GM13976 (cell line): ENCODE results near the gene NDUFV1.

ENCODE experiments used
- DNase-seq: peaks from one replicate; pipeline ENCODE4 v3.0.0; 2012; ENCODE audit warnings: low spot score
- CTCF ChIP-seq: IDR thresholded peaks from 2 replicates; pipeline ENCODE4 v1.5.1; 2012; ENCODE audit warnings: borderline replicate concordance, mild to moderate bottlenecking; ENCODE audit not compliant: insufficient read depth; ENCODE audit errors: extremely low read depth, missing control alignments, control extremely low read depth
- in situ Hi-C: fragments of 300-500 bp; cut with MboI; formaldehyde crosslinking; loops from one replicate; pipeline ENCODE4 v1.12.0; 2022; ENCODE audit warnings: low sequenced_read_pairs, mixed read lengths, inconsistent platforms; ENCODE audit not compliant: unreplicated experiment

Gene NDUFV1

GRCh38 chr11:67644042-67644441, 37.3 kb downstream of the NDUFV1 start:
- no peak for TF ChIP-seq CTCF
- in situ Hi-C loops, result no loop called here
- no peak for DNase-seq

DNA sequence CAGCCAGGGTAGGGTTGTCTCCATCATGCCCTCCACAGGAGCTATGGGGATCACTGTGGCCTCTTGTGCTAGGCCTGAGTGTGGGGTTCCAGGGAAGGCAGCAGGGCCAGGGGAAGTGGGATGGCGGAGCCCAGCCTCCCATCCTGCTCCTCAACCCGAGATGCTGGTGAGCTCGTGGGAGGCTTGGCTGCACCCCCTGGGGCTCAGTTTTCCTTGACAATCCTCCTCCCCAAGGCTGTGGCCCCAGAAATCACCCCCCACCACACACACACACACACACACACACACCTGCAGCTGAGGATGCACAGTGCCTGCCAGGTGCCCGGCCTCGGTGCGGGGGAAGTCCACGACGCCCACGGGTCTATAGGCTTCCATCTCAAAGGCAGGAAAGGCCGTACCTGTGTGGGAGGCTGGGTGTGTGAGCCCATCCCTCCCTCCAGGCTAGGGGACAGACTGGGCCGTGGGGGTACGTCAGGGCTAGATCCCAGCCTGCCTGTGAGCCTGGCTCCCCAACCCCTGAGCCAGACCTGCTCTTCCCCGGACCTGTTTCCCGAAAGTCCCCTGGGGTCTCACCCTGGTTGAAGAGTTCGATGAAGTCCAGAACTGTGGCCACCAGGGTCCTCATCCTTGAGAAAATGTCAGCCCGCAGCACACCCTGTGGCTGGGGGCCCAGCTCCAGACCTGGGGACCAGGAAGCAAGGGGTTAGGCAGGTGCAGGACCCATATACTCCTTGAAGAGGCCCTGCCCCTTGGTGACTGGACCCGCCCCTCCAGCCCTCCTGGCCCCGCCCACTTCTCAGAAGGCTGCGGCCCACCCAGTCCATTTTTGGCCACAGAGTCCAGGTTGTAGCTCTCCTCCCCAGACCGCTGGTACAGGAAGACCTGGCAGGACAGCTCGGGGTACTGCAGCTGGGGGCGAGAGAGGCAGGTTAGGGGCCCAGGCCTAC, 38.0 kb downstream of the NDUFV1 start:
- in situ Hi-C loops, result no loop called here
- TF ChIP-seq CTCF, result no peak
- no peak for DNase-seq

DNA sequence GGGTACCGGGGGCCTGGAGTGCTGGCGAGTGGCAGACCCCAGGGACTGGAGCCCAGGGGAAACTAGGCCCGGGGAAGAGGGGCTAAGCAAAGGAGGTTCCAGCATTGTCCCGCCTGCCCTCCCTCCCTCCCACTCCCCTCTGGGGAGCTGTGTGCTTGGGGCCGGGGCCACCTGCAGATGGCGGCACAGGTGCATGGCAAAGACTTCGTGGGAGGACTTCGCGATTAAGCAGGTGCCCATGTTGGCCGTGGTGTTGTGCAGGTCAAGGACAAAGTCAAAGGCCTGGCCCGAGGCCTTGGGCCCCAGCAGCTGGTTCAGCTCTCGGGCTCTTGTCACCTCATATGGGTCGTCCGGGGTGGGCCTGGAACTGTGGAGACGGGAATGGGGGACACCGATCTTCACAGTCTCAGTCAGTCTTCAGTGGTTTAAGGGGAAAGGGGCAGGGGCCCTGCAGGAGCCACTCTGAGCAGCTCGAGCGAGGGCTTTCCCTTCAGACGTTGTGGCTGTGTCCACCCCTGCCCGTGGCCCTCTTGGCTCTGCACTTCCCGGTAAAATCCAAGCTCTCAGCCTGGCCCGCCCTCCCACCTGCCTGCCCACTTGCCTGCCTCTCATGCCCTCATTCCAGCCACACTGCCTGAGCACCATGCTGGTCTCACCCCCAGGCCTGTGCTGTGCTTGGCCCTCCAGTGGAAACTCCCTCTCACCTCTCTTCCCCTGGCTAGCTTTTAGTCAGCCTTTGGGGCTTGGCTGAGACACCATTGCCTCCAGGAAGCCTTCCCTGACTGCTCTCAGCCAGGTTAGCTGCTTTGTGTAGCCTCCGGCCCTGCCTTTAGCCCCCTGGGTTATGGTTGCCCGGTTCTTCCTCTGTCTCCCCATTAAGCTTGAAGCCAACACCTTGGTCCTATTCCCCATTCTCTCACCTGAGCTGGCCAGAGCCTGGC, 39.1 kb downstream of the NDUFV1 start:
- DNase-seq, result no peak
- in situ Hi-C loops, result no loop called here
- TF ChIP-seq CTCF, result no peak

DNA sequence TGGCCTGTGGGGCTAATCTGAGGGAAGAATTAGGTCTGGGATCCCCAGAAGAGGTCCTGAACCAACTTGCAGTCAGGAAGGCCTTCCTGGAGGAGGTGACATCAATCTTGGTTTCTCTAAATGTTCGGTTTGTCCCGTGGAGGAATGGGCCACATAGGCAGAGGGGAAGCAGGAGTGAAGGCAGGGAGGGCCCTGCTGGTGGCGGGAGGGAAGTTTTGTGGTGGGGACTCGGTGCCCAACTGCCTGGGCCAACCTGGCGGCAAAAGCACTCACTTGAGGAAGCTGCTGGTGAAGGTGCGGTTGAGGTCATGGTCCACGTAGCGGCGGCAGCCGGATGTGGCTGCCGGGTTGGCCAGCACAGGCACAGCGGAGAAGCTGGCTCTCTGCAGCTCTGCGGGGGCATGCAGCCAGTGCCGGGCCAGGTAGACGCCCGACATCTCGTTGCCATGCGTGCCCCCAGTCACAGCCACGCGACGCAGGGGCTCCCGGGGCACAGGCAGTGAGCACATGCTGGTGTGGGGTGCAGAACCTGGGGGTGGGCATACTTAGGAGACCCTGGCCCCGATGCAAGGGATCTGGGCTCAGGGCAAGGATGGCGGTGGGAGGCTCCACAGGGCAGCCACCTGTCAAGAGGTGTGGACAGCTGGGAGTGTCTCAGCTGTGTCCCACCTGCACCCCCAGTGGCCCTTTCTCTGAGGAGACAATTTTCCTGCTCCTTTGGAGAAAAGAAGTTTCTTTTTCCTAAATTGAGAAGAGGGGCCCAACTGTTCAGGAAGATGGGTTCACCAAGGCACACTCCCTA, 40.0 kb downstream of the NDUFV1 start:
- in situ Hi-C loops, result no loop called here
- no peak for TF ChIP-seq CTCF
- DNase-seq, result peak; percentile 65

GRCh38 chr11:67647471-67647870, 40.7 kb downstream of the NDUFV1 start:
- DNase-seq, result no peak
- no peak for TF ChIP-seq CTCF
- in situ Hi-C loops, result no loop called here
